GM12878 (cell line): ENCODE measurements around the gene CDKN1B. TPM values are rescaled to one million over a fixed set of nuclear protein-coding genes. Genes with fewer than 3 reads are reported as not detected.

Experiments
- ATAC-seq: fragments of 200-7000 bp; cut with Tn5 transposase; 3 replicates; pipeline ENCODE4 v1.9.1; 2020; ENCODE audit warnings: mild to moderate bottlenecking, moderate library complexity
- BruUV-seq: library from RNA; stranded (reverse); fragments of 400-500 nt; replicated peaks from 2 replicates; lab custom pipeline; 2021; lab: Mats Ljungman, UMichigan
- CTCF ChIA-PET: fragments of 300-600 bp; sonication (Branson Sonifier 250); formaldehyde crosslinking; extraction: SDS; loops from one replicate; lab custom pipeline; 2021; ENCODE audit warnings: inconsistent platforms; lab: Yijun Ruan, JAX
- POLR2A ChIA-PET: fragments of 350-600 bp; formaldehyde crosslinking; extraction: SDS; loops from one replicate; lab custom pipeline; 2021; ENCODE audit warnings: inconsistent platforms; lab: Charles Lee
- RAD21 ChIA-PET: fragments of 300-600 bp; sonication (Branson Sonifier 250); formaldehyde crosslinking; loops from one replicate; lab custom pipeline; 2023; ENCODE audit warnings: antibody characterized with exemption; ENCODE audit not compliant: unreplicated experiment; lab: Charles Lee
- SMC1A ChIA-PET: fragments of 300-600 bp; sonication (Branson Sonifier 250); formaldehyde crosslinking; loops from one replicate; lab custom pipeline; 2023; ENCODE audit not compliant: unreplicated experiment, uncharacterized antibody; lab: Charles Lee
- DNase-seq: peaks from one replicate; pipeline ENCODE4 v3.0.0-alpha.2; 2011; ENCODE audit warnings: low read depth, low spot score
- FAIRE-seq: peaks from 3 replicates; lab custom pipeline; 2011; peaks lifted over from hg19 to GRCh38; lab: Jason Lieb, UNC
- H2AFZ ChIP-seq: 2 replicates; pipeline ENCODE4 v1.6.0; 2011; ENCODE audit warnings: low read depth, low read length, control low read depth; ENCODE audit not compliant: control insufficient read depth
- H3K27ac ChIP-seq: 2 replicates; pipeline ENCODE4 v1.5.1; 2011; ENCODE audit warnings: control low read depth; ENCODE audit not compliant: control insufficient read depth, insufficient read depth
- H3K27me3 ChIP-seq, 2 experiments: replicated peaks in 1 of 2; 2 replicates each; pipeline versions ENCODE4 v1.6.0 to v1.6.1; 2011; ENCODE audit warnings: low read length in 1 of 2; ENCODE audit not compliant: control insufficient read depth in 2 of 2, insufficient read depth in 2 of 2
- H3K36me3 ChIP-seq, 2 experiments: 2 replicates each; pipeline ENCODE4 v1.5.1; 2011; ENCODE audit warnings: low read length in 1 of 2; ENCODE audit not compliant: control insufficient read depth in 2 of 2, insufficient read depth in 2 of 2
- H3K4me1 ChIP-seq: 2 replicates; pipeline ENCODE4 v1.6.1; 2011; ENCODE audit warnings: mild to moderate bottlenecking, low read length, moderate library complexity, mixed read lengths; ENCODE audit not compliant: control insufficient read depth, insufficient read depth
- H3K4me2 ChIP-seq: 2 replicates; pipeline ENCODE4 v1.6.0; 2011; ENCODE audit warnings: control low read depth; ENCODE audit not compliant: control insufficient read depth, insufficient read depth
- H3K4me3 ChIP-seq: fragments of 200-600 bp; sonication (generic); 2 replicates; pipeline ENCODE4 v1.5.1; 2016
- H3K79me2 ChIP-seq: 2 replicates; pipeline ENCODE4 v1.6.0; 2011; ENCODE audit warnings: low read length; ENCODE audit not compliant: control insufficient read depth, insufficient read depth
- H3K9ac ChIP-seq: 2 replicates; pipeline ENCODE4 v1.8.0; 2011; ENCODE audit warnings: low read length, control low read depth, mixed read lengths; ENCODE audit not compliant: control insufficient read depth, insufficient read depth
- H3K9me3 ChIP-seq: replicated peaks from 3 replicates; pipeline ENCODE4 v1.5.1; 2011; ENCODE audit warnings: mild to moderate bottlenecking, low read length; ENCODE audit not compliant: control insufficient read depth, insufficient read depth
- H4K20me1 ChIP-seq: 2 replicates; pipeline ENCODE4 v1.6.0; 2011; ENCODE audit not compliant: control insufficient read depth, insufficient read depth
- ATF7 ChIP-seq: fragments of 450-650 bp; IDR thresholded peaks from 2 replicates; pipeline ENCODE4 v1.6.1; 2016; ENCODE audit warnings: low read depth, mild to moderate bottlenecking
- CREM ChIP-seq: IDR thresholded peaks from 2 replicates; pipeline ENCODE4 v1.6.1; 2014; ENCODE audit warnings: antibody characterized with exemption, low read depth
- ETV6 ChIP-seq, 2 experiments: fragments of 450-650 bp in 1 of 2; IDR thresholded peaks in 1 of 2; conservative IDR thresholded peaks in 1 of 2; 2 replicates each; pipeline ENCODE4 v1.6.1; 2014; ENCODE audit warnings: antibody characterized with exemption in 1 of 2, borderline replicate concordance in 1 of 2, low read depth in 1 of 2, mild to moderate bottlenecking in 1 of 2, moderate library complexity in 1 of 2
- LARP7 ChIP-seq: fragments of 450-650 bp; IDR thresholded peaks from 2 replicates; pipeline ENCODE4 v1.6.1; 2017; ENCODE audit warnings: mild to moderate bottlenecking
- STAT1 ChIP-seq: fragments of 450-650 bp; conservative IDR thresholded peaks from 2 replicates; pipeline ENCODE4 v1.6.1; 2014; ENCODE audit warnings: antibody characterized with exemption, mild to moderate bottlenecking
- USF1 ChIP-seq: IDR thresholded peaks from 2 replicates; pipeline ENCODE4 v1.6.1; 2011; ENCODE audit warnings: borderline replicate concordance, low read depth, mild to moderate bottlenecking, moderate library complexity, mixed read lengths, low read length; ENCODE audit not compliant: insufficient read depth; ENCODE audit errors: extremely low read length
- YY1 ChIP-seq: IDR thresholded peaks from 2 replicates; pipeline ENCODE4 v1.6.1; 2011; ENCODE audit warnings: low read depth, mild to moderate bottlenecking, low read length
- ZNF274 ChIP-seq: IDR thresholded peaks from one replicate; pipeline ENCODE4 v1.8.0; 2011; ENCODE audit not compliant: insufficient read length, insufficient read depth
- ZNF622 ChIP-seq: fragments of 450-650 bp; IDR thresholded peaks from 2 replicates; pipeline ENCODE4 v1.6.1; 2017; ENCODE audit warnings: mild to moderate bottlenecking, inconsistent platforms
- WGBS: methylation state at CpG from one replicate; pipeline ENCODE4 v1.1.6; 2016; ENCODE audit warnings: low lambda C conversion rate; ENCODE audit not compliant: insufficient replicate concordance, insufficient coverage; ENCODE audit errors: missing lambda C conversion rate; 5-methylcytosine and 5-hydroxymethylcytosine counted together
- in situ Hi-C: fragments of 300-500 bp; cut with MboI; formaldehyde crosslinking; loops from 9 replicates; pipeline ENCODE4 v1.14.3; 2018; ENCODE audit warnings: mixed read lengths
- intact Hi-C: fragments of 100-400 bp; cut with micrococcal nuclease; formaldehyde crosslinking; loops from one replicate; pipeline ENCODE4 v1.14.2; 2022; ENCODE audit not compliant: unreplicated experiment
- polyA plus RNA-seq, 11 experiments: library from polyadenylated mRNA; depleted of rRNA in 4 of 11; unstranded in 6 of 11; stranded (reverse) in 5 of 11; fragments of >200 nt; fragmentation: Nextera tagmentation in 4 of 11; fragmentation: Illumina TruSeq in 1 of 11; extraction: Ambion mirVana in 4 of 11; extraction: Trizol in 1 of 11; gene quantifications; 1 replicate in 1 of 11; 2 replicates in 10 of 11; pipeline versions ENCODE4 v1.2.1 to v1.2.3, GENCODE V29; 2011 to 2016; ENCODE audit warnings: inconsistent platforms in 2 of 11, missing spikeins in 2 of 11, low read depth in 1 of 11
- total RNA-seq, 4 experiments: library from RNA; depleted of rRNA in 3 of 4; stranded (reverse); fragments of >200 nt in 3 of 4; fragmentation: Illumina TruSeq in 1 of 4; extraction: Trizol in 1 of 4; gene quantifications; 2 replicates each; pipeline versions ENCODE4 v1.2.1 to v1.2.3, GENCODE V29; 2013 to 2021
- TF ChIP-seq, protein P1 (sequence below): fragments of 450-650 bp; formaldehyde crosslinking; IDR thresholded peaks from 2 replicates; pipeline ENCODE4 v1.4.0; 2022; ENCODE audit warnings: mild to moderate bottlenecking, moderate library complexity

Gene CDKN1B
- total and polyA plus RNA-seq, 10 of the 15 experiments (the other 5 are each of a cell fraction or from before 2014, with no cell fraction given) = 4.2 to 39.1 (median 23.1) TPM

DNA sequence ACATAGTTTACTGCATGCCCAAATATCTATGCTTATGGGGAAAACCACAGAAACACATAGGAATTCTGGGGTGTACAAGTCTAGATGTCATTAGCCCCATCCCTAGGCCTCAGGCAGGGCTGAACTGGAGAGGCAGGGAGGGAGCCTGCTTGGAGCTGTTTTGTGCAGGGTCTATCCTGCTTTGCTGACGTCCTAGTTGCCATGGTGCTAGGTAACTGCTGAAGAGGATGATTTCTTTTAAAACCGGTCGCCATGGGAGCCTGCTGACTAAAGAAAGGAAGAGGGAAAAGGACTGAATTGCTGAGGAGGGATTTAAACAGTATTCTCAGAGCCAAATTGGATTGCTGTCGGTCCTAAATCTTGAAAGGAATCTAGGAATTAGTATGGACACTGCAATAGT is 31.9 kb upstream of the CDKN1B start:
- intact Hi-C loops = no loop called here
- RAD21 ChIA-PET = no interaction called here
- no peak for DNase-seq
- SMC1A ChIA-PET = interaction anchor here (0.6 kb wide), 1 partner anchor 187 kb away, joined by 3 read pairs; no protein-coding TSS in a partner anchor
- Histone ChIP-seq H3K4me1 (peaks cover 15% of the 10 kb centered on the region), H3K79me2 (no peaks in the 10 kb centered on the region), H2AFZ (no peak overlapping the region), H3K9me3 (no peaks in the 10 kb centered on the region), H3K4me2 (no peak overlapping the region), H4K20me1 (no peaks in the 10 kb centered on the region), H3K9ac (no peak overlapping the region), H3K36me3 (no peaks in the 10 kb centered on the region; a peak in 1 of 4 replicates), H3K4me3 (no peak overlapping the region), H3K27ac (no peak overlapping the region), H3K27me3 (no peaks in the 10 kb centered on the region)
- in situ Hi-C loops = no loop called here
- no peak for FAIRE-seq
- ATAC-seq = no peak
- WGBS = 56% methylated on average over 4 of the region's 4 CpGs
- TF ChIP-seq ZNF622 (no peak), USF1 (no peak), ATF7 (no peak), STAT1 (no peak), CREM (no peak), ZNF274 (no peak), YY1 (no peak), LARP7 (no peak), ETV6 (conservative IDR thresholded peaks at IDR 0.05 in 1 of 2, IDR thresholded peaks at IDR 0.05 in 1 of 2; ENCODE audit: borderline replicate concordance in 1 of 2, low read depth in 1 of 2) (no peak)
- TF ChIP-seq, protein P1, sequence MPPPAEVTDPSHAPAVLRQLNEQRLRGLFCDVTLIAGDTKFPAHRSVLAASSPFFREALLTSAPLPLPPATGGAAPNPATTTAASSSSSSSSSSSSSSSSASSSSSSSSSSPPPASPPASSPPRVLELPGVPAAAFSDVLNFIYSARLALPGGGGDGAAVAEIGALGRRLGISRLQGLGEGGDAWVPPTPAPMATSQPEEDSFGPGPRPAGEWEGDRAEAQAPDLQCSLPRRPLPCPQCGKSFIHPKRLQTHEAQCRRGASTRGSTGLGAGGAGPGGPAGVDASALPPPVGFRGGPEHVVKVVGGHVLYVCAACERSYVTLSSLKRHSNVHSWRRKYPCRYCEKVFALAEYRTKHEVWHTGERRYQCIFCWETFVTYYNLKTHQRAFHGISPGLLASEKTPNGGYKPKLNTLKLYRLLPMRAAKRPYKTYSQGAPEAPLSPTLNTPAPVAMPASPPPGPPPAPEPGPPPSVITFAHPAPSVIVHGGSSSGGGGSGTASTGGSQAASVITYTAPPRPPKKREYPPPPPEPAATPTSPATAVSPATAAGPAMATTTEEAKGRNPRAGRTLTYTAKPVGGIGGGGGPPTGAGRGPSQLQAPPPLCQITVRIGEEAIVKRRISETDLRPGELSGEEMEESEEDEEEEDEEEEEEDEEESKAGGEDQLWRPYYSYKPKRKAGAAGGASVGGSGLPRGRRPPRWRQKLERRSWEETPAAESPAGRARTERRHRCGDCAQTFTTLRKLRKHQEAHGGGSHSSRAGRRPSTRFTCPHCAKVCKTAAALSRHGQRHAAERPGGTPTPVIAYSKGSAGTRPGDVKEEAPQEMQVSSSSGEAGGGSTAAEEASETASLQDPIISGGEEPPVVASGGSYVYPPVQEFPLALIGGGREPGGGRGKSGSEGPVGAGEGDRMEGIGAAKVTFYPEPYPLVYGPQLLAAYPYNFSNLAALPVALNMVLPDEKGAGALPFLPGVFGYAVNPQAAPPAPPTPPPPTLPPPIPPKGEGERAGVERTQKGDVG (CRISPR knock-in tag) = no peak
- CTCF ChIA-PET = no interaction called here
- POLR2A ChIA-PET = no interaction called here
- BruUV-seq = no TSS peak
